GM23338 (cell line): ENCODE results near the gene TYMP.

Source experiments
- EZH2 ChIP-seq: fragments of 200-600 bp; sonication (generic); IDR thresholded peaks from one replicate; pipeline ENCODE4 v1.8.0; 2017; ENCODE audit warnings: antibody characterized with exemption, mild to moderate bottlenecking, low read depth; ENCODE audit not compliant: unreplicated experiment
- EZH2phosphoT487 ChIP-seq: fragments of 200-600 bp; sonication (generic); IDR thresholded peaks from one replicate; pipeline ENCODE4 v1.8.1; 2018; ENCODE audit warnings: antibody characterized with exemption; ENCODE audit not compliant: unreplicated experiment
- POLR2AphosphoS5 ChIP-seq: IDR thresholded peaks from 2 replicates; pipeline ENCODE4 v1.6.1; 2016; ENCODE audit warnings: antibody characterized with exemption, low read depth
- ZNF114 ChIP-seq: fragments of 250-450 bp; sonication (Bioruptor Pico); IDR thresholded peaks from 2 replicates; pipeline ENCODE4 v1.5.0; 2020; ENCODE audit warnings: mild to moderate bottlenecking, moderate library complexity
- TF ChIP-seq, protein P1 (sequence below), 2 experiments: fragments of 200-600 bp in 1 of 2; sonication (generic) in 1 of 2; conservative IDR thresholded peaks; 2 replicates each; pipeline versions ENCODE4 v1.5.1 to v1.6.1; 2016 to 2017; ENCODE audit warnings: antibody characterized with exemption in 2 of 2, low read depth in 2 of 2, mild to moderate bottlenecking in 2 of 2, moderate library complexity in 1 of 2
- TF ChIP-seq, protein P2 (sequence below): IDR thresholded peaks from one replicate; pipeline ENCODE4 v1.6.1; 2018; ENCODE audit warnings: antibody characterized with exemption; ENCODE audit not compliant: unreplicated experiment

DNA sequence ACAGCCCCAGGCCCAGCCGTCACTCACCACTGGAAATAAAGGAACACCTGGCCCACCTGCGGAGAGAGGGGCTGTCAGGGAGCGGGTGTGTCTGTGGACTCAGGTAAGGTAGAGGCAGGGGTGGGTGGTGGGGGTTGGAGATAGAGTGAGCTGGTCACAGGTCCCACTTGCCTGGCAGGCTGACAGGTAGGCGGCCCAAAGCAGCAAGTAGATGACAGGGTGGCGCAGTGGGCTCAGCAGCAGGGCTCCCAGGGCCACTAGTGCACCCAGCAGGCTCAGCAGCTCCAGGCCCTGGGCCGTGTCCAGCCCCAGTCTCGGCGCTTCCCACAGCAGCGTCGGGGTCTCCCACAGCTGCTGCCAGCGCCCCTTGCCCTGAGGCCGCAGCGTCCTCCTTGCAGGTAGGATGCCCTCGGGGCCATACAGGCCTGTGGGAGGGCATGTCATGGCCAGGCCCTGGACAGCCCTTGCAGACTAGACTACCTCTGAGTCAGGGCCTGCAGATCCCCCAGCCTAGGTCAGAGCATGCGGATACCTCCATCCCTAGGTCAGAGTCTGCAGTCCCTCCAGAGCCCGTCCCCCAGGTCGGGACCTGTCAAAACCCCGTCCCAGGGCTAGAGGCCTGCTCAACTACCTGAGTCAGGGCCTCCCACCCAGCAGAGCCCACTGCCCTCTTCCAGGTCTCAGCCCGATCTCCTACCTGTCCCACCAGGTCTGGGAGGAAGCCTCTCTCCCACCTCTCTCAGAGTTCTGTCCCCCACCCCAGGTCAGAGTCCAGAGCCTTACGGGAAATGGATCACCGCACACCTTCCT lies 23.0 kb downstream of the TYMP start:
- TF ChIP-seq, protein P1, sequence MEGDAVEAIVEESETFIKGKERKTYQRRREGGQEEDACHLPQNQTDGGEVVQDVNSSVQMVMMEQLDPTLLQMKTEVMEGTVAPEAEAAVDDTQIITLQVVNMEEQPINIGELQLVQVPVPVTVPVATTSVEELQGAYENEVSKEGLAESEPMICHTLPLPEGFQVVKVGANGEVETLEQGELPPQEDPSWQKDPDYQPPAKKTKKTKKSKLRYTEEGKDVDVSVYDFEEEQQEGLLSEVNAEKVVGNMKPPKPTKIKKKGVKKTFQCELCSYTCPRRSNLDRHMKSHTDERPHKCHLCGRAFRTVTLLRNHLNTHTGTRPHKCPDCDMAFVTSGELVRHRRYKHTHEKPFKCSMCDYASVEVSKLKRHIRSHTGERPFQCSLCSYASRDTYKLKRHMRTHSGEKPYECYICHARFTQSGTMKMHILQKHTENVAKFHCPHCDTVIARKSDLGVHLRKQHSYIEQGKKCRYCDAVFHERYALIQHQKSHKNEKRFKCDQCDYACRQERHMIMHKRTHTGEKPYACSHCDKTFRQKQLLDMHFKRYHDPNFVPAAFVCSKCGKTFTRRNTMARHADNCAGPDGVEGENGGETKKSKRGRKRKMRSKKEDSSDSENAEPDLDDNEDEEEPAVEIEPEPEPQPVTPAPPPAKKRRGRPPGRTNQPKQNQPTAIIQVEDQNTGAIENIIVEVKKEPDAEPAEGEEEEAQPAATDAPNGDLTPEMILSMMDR (conservative IDR thresholded peaks at IDR 0.05; ENCODE audit: low read depth in 2 of 2) = no peak
- no peak for TF ChIP-seq ZNF114
- no peak for TF ChIP-seq EZH2
- TF ChIP-seq EZH2phosphoT487 = no peak
- TF ChIP-seq POLR2AphosphoS5 = no peak
- TF ChIP-seq, protein P2, sequence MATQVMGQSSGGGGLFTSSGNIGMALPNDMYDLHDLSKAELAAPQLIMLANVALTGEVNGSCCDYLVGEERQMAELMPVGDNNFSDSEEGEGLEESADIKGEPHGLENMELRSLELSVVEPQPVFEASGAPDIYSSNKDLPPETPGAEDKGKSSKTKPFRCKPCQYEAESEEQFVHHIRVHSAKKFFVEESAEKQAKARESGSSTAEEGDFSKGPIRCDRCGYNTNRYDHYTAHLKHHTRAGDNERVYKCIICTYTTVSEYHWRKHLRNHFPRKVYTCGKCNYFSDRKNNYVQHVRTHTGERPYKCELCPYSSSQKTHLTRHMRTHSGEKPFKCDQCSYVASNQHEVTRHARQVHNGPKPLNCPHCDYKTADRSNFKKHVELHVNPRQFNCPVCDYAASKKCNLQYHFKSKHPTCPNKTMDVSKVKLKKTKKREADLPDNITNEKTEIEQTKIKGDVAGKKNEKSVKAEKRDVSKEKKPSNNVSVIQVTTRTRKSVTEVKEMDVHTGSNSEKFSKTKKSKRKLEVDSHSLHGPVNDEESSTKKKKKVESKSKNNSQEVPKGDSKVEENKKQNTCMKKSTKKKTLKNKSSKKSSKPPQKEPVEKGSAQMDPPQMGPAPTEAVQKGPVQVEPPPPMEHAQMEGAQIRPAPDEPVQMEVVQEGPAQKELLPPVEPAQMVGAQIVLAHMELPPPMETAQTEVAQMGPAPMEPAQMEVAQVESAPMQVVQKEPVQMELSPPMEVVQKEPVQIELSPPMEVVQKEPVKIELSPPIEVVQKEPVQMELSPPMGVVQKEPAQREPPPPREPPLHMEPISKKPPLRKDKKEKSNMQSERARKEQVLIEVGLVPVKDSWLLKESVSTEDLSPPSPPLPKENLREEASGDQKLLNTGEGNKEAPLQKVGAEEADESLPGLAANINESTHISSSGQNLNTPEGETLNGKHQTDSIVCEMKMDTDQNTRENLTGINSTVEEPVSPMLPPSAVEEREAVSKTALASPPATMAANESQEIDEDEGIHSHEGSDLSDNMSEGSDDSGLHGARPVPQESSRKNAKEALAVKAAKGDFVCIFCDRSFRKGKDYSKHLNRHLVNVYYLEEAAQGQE = no peak
